ENCODE data around the gene CHGA. TPM values are rescaled to one million over a fixed set of nuclear protein-coding genes. Genes with fewer than 3 reads are reported as not detected.

Gene CHGA
- total RNA-seq, 1 experiment from 2014 or later: 8.5 TPM

DNA sequence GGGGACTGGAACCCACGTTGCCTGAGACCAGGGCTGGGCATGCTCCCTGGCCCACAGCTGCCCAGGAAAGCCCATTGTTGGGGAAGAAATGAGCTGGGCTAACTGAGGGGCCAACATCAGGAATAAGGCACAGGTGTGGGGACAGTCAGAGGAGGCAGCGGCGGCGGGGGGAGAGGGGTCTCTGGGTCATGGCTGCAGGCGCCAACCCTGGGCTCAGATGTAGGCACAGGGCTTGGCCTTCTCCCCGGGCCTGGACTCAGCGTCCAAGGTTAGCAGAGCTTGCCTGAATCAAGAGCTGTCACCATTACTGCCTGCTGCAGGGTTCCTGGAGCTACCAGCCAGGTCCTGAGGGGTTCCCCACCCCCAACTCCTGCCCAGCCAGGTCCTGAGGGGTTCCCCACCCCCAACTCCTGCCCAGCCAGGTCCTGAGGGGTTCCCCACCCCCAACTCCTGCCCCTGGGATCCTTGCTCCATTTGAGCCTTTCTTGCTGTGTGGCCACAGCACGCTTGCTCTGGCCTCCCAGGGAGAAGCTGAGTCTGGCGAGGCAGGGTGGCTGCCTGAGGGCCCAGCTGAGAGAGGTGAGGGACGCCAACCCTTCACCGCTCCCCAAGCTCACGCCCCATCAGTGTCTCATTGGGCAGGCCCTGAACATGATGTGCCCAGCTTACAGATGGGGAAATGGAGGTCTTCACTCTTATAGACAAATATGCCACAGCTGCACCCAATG is 6.2 kb downstream of the CHGA start:
- TF ChIP-seq SP1 (CRISPR knock-in tag; conservative IDR thresholded peaks at IDR 0.05) (no peak), MYBL2 (CRISPR knock-in tag; IDR thresholded peaks at IDR 0.05) (no peak), TP53 (CRISPR knock-in tag; IDR thresholded peaks at IDR 0.05) (no peak), IRF1 (CRISPR knock-in tag; IDR thresholded peaks at IDR 0.05) (no peak), ZNF219 (CRISPR knock-in tag; IDR thresholded peaks at IDR 0.05; ENCODE audit: borderline replicate concordance) (no peak), GRHL2 (CRISPR knock-in tag; IDR thresholded peaks at IDR 0.05; ENCODE audit: insufficient replicate concordance, severe bottlenecking) (no peak), ATF1 (CRISPR knock-in tag; IDR thresholded peaks at IDR 0.05) (no peak), NR3C1 (CRISPR knock-in tag; conservative IDR thresholded peaks at IDR 0.05; ENCODE audit: low read depth) (no peak), ZSCAN18 (CRISPR knock-in tag; IDR thresholded peaks at IDR 0.05) (no peak), NFATC4 (CRISPR knock-in tag; IDR thresholded peaks at IDR 0.05) (no peak), FOXJ3 (CRISPR knock-in tag; IDR thresholded peaks at IDR 0.05; ENCODE audit: borderline replicate concordance) (no peak), ZNF671 (CRISPR knock-in tag; IDR thresholded peaks at IDR 0.05) (no peak), GTF2I (CRISPR knock-in tag; conservative IDR thresholded peaks at IDR 0.05) (no peak), ELF4 (CRISPR knock-in tag; IDR thresholded peaks at IDR 0.05; ENCODE audit: low read depth) (no peak), ATF3 (CRISPR knock-in tag; conservative IDR thresholded peaks at IDR 0.05) (no peak), CBFB (CRISPR knock-in tag; IDR thresholded peaks at IDR 0.05; ENCODE audit: low read depth) (no peak)
- TF ChIP-seq, protein P1, sequence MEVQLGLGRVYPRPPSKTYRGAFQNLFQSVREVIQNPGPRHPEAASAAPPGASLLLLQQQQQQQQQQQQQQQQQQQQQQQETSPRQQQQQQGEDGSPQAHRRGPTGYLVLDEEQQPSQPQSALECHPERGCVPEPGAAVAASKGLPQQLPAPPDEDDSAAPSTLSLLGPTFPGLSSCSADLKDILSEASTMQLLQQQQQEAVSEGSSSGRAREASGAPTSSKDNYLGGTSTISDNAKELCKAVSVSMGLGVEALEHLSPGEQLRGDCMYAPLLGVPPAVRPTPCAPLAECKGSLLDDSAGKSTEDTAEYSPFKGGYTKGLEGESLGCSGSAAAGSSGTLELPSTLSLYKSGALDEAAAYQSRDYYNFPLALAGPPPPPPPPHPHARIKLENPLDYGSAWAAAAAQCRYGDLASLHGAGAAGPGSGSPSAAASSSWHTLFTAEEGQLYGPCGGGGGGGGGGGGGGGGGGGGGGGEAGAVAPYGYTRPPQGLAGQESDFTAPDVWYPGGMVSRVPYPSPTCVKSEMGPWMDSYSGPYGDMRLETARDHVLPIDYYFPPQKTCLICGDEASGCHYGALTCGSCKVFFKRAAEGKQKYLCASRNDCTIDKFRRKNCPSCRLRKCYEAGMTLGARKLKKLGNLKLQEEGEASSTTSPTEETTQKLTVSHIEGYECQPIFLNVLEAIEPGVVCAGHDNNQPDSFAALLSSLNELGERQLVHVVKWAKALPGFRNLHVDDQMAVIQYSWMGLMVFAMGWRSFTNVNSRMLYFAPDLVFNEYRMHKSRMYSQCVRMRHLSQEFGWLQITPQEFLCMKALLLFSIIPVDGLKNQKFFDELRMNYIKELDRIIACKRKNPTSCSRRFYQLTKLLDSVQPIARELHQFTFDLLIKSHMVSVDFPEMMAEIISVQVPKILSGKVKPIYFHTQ (CRISPR knock-in tag; IDR thresholded peaks at IDR 0.05): no peak
- TF ChIP-seq, protein P2, sequence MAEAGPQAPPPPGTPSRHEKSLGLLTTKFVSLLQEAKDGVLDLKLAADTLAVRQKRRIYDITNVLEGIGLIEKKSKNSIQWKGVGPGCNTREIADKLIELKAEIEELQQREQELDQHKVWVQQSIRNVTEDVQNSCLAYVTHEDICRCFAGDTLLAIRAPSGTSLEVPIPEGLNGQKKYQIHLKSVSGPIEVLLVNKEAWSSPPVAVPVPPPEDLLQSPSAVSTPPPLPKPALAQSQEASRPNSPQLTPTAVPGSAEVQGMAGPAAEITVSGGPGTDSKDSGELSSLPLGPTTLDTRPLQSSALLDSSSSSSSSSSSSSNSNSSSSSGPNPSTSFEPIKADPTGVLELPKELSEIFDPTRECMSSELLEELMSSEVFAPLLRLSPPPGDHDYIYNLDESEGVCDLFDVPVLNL (CRISPR knock-in tag; IDR thresholded peaks at IDR 0.05; ENCODE audit: borderline replicate concordance, low read depth): no peak
- TF ChIP-seq, protein P3, sequence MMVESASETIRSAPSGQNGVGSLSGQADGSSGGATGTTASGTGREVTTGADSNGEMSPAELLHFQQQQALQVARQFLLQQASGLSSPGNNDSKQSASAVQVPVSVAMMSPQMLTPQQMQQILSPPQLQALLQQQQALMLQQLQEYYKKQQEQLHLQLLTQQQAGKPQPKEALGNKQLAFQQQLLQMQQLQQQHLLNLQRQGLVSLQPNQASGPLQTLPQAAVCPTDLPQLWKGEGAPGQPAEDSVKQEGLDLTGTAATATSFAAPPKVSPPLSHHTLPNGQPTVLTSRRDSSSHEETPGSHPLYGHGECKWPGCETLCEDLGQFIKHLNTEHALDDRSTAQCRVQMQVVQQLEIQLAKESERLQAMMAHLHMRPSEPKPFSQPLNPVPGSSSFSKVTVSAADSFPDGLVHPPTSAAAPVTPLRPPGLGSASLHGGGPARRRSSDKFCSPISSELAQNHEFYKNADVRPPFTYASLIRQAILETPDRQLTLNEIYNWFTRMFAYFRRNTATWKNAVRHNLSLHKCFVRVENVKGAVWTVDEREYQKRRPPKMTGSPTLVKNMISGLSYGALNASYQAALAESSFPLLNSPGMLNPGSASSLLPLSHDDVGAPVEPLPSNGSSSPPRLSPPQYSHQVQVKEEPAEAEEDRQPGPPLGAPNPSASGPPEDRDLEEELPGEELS (CRISPR knock-in tag; IDR thresholded peaks at IDR 0.05): no peak
- no peak overlapping the region for H3K4me3 Mint-ChIP-seq
- peaks cover 15% of the 10 kb centered on the region for H3K4me1 Mint-ChIP-seq
- no peaks in the 10 kb centered on the region for H3K9me3 Mint-ChIP-seq
- DNase-seq (ENCODE audit: low spot score): no peak
- POLR2A ChIA-PET: interaction anchor here (0.6 kb wide), 1 partner anchor 146 kb away, joined by 9 read pairs; no protein-coding TSS in a partner anchor
- H3K36me3 Mint-ChIP-seq: no peaks in the 10 kb centered on the region
- CTCF ChIA-PET: interaction anchor here (0.6 to 1.5 kb wide), 6 partner anchors 23 to 232 kb away, joined by 3 to 4 read pairs (median 3); no protein-coding TSS in a partner anchor
- H3K27me3 Mint-ChIP-seq (ENCODE audit: low read depth): peaks cover 29% of the 10 kb centered on the region
- no peak for ATAC-seq
- H3K27ac Mint-ChIP-seq: no peak overlapping the region
